Breast epithelium (tissue), 4 donors: ENCODE data around the gene KLF12. TPM values are rescaled to one million over a fixed set of nuclear protein-coding genes. Genes with fewer than 3 reads are reported as not detected.

Source experiments
- DNase-seq, 2 donors: peaks; one replicate each; pipeline ENCODE4 v3.0.0-alpha.2; 2019; ENCODE audit warnings: low spot score in 2 of 2
- H3K27ac ChIP-seq, 2 donors: fragments of 200-600 bp; sonication (generic) in 1 of 2; one replicate each; pipeline ENCODE4 v1.5.1; 2016 to 2019; ENCODE audit warnings: mild to moderate bottlenecking in 1 of 2
- H3K27me3 ChIP-seq, 2 donors: fragments of 200-600 bp; sonication (generic) in 1 of 2; one replicate each; pipeline versions ENCODE4 v1.5.1 to v1.6.0; 2017 to 2019; ENCODE audit warnings: control low read depth in 1 of 2, mild to moderate bottlenecking in 1 of 2
- H3K36me3 ChIP-seq: fragments of 200-600 bp; one replicate; pipeline ENCODE4 v1.5.1; 2019
- H3K4me1 ChIP-seq, 2 donors: fragments of 200-600 bp; sonication (generic); one replicate each; pipeline ENCODE4 v1.5.1; 2016 to 2019; ENCODE audit warnings: control low read depth in 1 of 2
- H3K4me3 ChIP-seq, 3 donors: fragments of 200-600 bp; sonication (generic); 1 replicate in 2 of 3; 2 replicates in 1 of 3; pipeline ENCODE4 v1.5.1; 2016 to 2019; ENCODE audit warnings: mild to moderate bottlenecking in 3 of 3, moderate library complexity in 2 of 3
- H3K9me3 ChIP-seq, 2 donors: fragments of 200-600 bp; sonication (generic) in 1 of 2; one replicate each; pipeline ENCODE4 v1.5.1; 2016 to 2019; ENCODE audit warnings: control low read depth in 1 of 2
- POLR2A ChIP-seq: fragments of 450-650 bp; IDR thresholded peaks from one replicate; pipeline ENCODE4 v1.6.1; 2016; ENCODE audit warnings: antibody characterized with exemption, mild to moderate bottlenecking, moderate library complexity
- POLR2AphosphoS5 ChIP-seq, 3 donors: sonication (generic); formaldehyde crosslinking; IDR thresholded peaks; one replicate each; pipeline ENCODE4 v1.6.1; 2017; ENCODE audit warnings: antibody characterized with exemption in 3 of 3
- intact Hi-C: fragments of 100-400 bp; cut with DNase I; formaldehyde crosslinking; loops from one replicate; pipeline ENCODE4 v1.15.1; 2023; ENCODE audit warnings: low total_unique reads
- total RNA-seq, 3 donors: library from RNA; depleted of rRNA; stranded (reverse); fragments of >200 nt; gene quantifications; one replicate each; pipeline ENCODE4 v1.1.0, GENCODE V29; 2016
- TF ChIP-seq, protein P1 (sequence below), 3 donors: fragments of 450-650 bp; IDR thresholded peaks; one replicate each; pipeline ENCODE4 v1.5.1; 2016 to 2017; ENCODE audit warnings: antibody characterized with exemption in 3 of 3, mild to moderate bottlenecking in 3 of 3, moderate library complexity in 3 of 3

KLF12 gene
- 10 to 100 TPM in 1 of 3 donors, 1 to 10 TPM in 2; 8.5 to 13.6 (median 9.8) TPM for total RNA-seq

DNA sequence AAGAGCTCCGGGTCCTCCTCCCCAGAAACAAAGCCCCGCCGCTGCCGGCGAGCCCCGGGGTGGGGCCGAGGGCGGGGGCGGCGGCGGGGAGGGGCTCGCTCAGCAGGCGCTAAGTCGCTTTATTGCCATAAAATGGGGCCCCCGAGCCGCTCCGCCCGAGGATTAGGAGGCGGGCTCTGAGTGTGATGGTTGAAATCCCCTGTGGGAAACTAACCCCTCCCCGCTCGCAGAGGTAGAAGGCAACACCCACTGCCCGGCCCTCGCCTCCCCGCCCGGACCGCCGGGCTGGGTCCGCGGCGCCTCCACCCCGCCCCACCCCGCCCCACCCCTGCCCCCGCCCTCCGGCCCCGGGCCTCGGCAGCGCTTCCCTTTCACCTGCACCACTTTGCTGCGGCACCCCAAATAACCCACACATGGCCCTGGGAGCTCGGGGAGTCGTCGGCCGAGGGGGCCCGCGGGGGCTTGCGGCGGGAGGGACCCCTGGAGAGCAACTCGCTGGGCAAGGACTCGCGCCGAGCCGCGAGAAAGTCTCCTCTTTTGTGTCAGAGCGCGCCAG is at the start of gene KLF12:
Gene KLF12, minus strand, starts transcription at position 184 of the 556 bp plus-strand sequence.
- intact Hi-C loops, result no loop called here

DNA sequence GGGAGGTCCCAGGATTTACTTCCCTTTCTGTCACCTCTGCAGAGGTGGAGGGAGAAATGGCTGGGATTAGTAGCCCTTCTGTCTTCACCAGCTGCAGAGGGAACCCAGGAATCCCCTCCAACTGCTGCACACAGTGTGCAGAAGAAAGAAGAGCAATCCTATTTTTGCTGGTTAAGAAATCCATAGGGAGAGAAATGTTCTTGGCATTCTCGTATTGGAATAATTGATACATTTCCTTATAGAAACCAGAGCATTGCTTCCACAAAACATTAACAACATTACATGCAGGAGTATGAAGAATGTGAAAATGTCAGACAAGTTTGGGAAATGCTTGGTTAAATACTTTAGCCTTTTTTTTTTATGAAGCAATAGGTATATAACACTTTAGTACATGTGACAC is 48.3 kb upstream of the KLF12 start:
- Histone ChIP-seq H3K9me3 (no peaks in the 10 kb centered on the region), H3K36me3 (no peaks in the 10 kb centered on the region), H3K4me3 (no peak overlapping the region), H3K27ac (no peak overlapping the region), H3K4me1 (no peaks in the 10 kb centered on the region), H3K27me3 (no peaks in the 10 kb centered on the region)
- DNase-seq, result no peak
- intact Hi-C loops, result no loop called here
- TF ChIP-seq POLR2A (no peak), POLR2AphosphoS5 (IDR thresholded peaks at IDR 0.05) (no peak)
- TF ChIP-seq, protein P1, sequence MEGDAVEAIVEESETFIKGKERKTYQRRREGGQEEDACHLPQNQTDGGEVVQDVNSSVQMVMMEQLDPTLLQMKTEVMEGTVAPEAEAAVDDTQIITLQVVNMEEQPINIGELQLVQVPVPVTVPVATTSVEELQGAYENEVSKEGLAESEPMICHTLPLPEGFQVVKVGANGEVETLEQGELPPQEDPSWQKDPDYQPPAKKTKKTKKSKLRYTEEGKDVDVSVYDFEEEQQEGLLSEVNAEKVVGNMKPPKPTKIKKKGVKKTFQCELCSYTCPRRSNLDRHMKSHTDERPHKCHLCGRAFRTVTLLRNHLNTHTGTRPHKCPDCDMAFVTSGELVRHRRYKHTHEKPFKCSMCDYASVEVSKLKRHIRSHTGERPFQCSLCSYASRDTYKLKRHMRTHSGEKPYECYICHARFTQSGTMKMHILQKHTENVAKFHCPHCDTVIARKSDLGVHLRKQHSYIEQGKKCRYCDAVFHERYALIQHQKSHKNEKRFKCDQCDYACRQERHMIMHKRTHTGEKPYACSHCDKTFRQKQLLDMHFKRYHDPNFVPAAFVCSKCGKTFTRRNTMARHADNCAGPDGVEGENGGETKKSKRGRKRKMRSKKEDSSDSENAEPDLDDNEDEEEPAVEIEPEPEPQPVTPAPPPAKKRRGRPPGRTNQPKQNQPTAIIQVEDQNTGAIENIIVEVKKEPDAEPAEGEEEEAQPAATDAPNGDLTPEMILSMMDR (IDR thresholded peaks at IDR 0.05), result no peak

More for the DNA sequence above, at the start of gene KLF12:
- H3K9me3 ChIP-seq, result no peaks in the 10 kb centered on the region
- peak in 1 of 3 donors; percentile 36 for TF ChIP-seq POLR2AphosphoS5 (IDR thresholded peaks at IDR 0.05)
- TF ChIP-seq, protein P1 (IDR thresholded peaks at IDR 0.05), result no peak
- no peaks in the 10 kb centered on the region for H3K4me1 ChIP-seq
- H3K36me3 ChIP-seq, result no peaks in the 10 kb centered on the region
- no peaks in the 10 kb centered on the region for H3K27me3 ChIP-seq
- H3K27ac ChIP-seq, result peak within 1 kb of the TSS; percentile 90 to 93
- DNase-seq, result peak; percentile 73 to 76
- peak within 1 kb of the TSS; percentile 86 to 96 (median 89) for H3K4me3 ChIP-seq

DNA sequence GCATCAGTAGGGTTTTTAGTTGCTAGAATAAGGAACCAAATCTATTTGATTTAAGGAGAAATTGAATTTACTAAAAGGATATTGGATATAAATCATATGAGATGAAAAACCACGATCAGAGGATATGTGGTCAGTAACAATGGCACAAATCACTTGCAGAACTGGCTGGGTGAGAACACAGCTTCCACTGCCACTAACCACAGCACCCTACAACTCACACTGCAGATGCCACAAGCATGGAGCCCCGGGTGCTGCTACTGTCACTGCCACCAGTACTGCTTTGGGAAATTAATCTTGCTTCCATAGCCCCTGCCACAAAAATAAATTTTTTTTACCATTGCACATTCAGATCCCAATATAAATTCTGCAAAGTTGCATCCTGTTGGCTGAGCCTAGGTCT is 40.6 kb upstream of the KLF12 start:
- Histone ChIP-seq H3K4me3 (no peak overlapping the region), H3K27me3 (no peaks in the 10 kb centered on the region), H3K9me3 (no peaks in the 10 kb centered on the region), H3K4me1 (no peaks in the 10 kb centered on the region), H3K36me3 (no peaks in the 10 kb centered on the region), H3K27ac (no peak overlapping the region)
- TF ChIP-seq POLR2A (no peak), POLR2AphosphoS5 (IDR thresholded peaks at IDR 0.05) (no peak)
- TF ChIP-seq, protein P1 (IDR thresholded peaks at IDR 0.05), result no peak
- intact Hi-C loops, result no loop called here
- no peak for DNase-seq

GRCh38 chr13:74173822-74174221 is 39.6 kb upstream of the KLF12 start:
- intact Hi-C loops, result no loop called here
- DNase-seq, result no peak
- Histone ChIP-seq H3K27me3 (no peaks in the 10 kb centered on the region), H3K4me1 (no peaks in the 10 kb centered on the region), H3K27ac (no peak overlapping the region), H3K36me3 (no peaks in the 10 kb centered on the region), H3K4me3 (no peak overlapping the region), H3K9me3 (no peaks in the 10 kb centered on the region)
- TF ChIP-seq POLR2A (no peak), POLR2AphosphoS5 (IDR thresholded peaks at IDR 0.05) (no peak)
- TF ChIP-seq, protein P1 (IDR thresholded peaks at IDR 0.05), result no peak

DNA sequence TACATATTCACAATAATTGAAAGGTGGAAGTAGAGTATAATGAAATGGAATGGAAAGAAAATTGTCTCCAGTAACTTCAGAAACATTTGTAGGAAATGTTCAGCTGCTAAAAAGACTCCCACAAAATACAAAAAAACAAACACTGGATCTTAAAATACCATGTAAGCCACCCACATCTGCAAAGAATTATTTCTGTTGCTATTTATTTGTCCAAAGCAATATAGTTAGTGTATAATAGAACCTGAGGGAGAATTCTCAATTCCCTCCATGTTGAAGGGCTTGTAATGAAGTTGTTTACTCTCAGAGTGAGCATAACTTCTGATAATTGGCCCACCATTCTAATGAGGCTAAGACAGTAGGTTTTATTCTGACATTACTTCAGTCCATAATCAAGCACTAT is 37.4 kb upstream of the KLF12 start:
- Histone ChIP-seq H3K4me3 (no peak overlapping the region), H3K4me1 (no peaks in the 10 kb centered on the region), H3K9me3 (no peaks in the 10 kb centered on the region), H3K27ac (no peak overlapping the region), H3K27me3 (no peaks in the 10 kb centered on the region), H3K36me3 (no peaks in the 10 kb centered on the region)
- TF ChIP-seq POLR2A, result no peak
- TF ChIP-seq, protein P1 (IDR thresholded peaks at IDR 0.05), result no peak
- no peak for TF ChIP-seq POLR2AphosphoS5 (IDR thresholded peaks at IDR 0.05)
- intact Hi-C loops, result no loop called here
- no peak for DNase-seq
